Placental epithelial cell (primary cell): ENCODE results near the gene BBOF1. TPM values are rescaled to one million over a fixed set of nuclear protein-coding genes. Genes with fewer than 3 reads are reported as not detected.

Experiments used
- small RNA-seq: library from RNA; depleted of rRNA; stranded (forward); fragments of <200 nt; gene quantifications from one replicate; pipeline ENCODE3, GENCODE V24; 2012
- total RNA-seq: library from RNA; depleted of rRNA; stranded (reverse); fragments of >200 nt; gene quantifications from 2 replicates; pipeline ENCODE4 v1.2.3, GENCODE V29; 2012

BBOF1 gene, protein sequence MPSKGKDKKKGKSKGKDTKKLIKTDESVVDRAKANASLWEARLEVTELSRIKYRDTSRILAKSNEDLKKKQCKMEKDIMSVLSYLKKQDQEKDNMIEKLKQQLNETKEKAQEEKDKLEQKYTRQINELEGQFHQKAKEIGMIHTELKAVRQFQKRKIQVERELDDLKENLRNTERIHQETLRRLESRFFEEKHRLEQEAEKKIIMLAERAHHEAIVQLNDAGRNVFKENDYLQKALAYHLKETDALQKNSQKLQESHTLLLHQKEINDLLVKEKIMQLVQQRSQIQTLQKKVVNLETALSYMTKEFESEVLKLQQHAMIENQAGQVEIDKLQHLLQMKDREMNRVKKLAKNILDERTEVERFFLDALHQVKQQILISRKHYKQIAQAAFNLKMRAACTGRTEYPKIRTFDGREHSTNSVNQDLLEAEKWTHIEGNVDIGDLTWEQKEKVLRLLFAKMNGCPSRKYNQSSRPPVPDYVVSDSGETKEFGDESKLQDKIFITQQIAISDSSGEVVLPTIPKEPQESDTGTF
- total RNA-seq: 7.6 and 10.6 TPM in 2 replicates

DNA sequence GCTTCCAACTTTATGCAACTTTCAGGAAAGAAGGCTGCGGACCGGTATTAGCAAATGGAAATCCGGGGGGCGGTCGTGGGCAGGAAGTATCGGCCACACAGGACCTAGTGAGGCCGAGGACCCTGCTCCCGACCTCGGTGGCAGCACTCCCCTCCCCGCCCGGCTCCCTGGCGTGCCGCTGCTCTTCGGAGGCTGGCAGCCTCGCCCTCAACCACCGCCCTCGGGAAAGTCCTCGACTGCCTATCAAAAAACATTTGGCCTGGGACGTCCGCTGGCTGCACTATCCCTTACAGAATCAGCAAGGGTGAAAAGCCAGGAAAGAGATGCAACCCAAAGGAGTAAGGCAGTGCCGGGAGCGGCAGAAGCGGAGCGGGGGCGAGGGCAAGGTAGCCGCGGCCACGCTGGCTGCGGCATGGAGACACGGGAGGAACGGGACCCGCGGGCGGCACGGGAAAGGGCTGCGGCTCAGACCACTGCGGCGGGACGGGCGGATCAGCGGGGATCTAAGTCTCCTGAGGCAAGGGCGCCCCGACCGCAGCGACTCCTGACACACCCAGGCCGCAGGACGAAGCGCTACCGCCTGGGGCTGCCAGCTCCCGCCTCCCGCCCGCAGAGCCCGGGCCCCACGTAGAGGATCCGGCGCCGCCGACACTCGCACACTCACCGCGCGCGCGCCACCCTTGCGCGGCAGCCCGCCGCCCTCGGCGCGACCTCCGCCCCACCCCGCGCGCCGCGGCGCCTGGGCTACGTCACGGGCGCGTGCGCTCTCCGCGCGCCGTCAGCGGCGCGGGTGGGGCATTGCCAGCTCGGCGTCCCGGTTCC, at the start of gene BBOF1, which contains the start of gene ENTPD5:
Gene BBOF1 (plus strand): TSS at position 764 of the 822 bp plus-strand sequence. CDS start 130 bp downstream, outside the sequence.
Gene ENTPD5 (minus strand): TSS at position 703 of the 822 bp plus-strand sequence. CDS start 31,186 bp downstream, outside the sequence.

DNA sequence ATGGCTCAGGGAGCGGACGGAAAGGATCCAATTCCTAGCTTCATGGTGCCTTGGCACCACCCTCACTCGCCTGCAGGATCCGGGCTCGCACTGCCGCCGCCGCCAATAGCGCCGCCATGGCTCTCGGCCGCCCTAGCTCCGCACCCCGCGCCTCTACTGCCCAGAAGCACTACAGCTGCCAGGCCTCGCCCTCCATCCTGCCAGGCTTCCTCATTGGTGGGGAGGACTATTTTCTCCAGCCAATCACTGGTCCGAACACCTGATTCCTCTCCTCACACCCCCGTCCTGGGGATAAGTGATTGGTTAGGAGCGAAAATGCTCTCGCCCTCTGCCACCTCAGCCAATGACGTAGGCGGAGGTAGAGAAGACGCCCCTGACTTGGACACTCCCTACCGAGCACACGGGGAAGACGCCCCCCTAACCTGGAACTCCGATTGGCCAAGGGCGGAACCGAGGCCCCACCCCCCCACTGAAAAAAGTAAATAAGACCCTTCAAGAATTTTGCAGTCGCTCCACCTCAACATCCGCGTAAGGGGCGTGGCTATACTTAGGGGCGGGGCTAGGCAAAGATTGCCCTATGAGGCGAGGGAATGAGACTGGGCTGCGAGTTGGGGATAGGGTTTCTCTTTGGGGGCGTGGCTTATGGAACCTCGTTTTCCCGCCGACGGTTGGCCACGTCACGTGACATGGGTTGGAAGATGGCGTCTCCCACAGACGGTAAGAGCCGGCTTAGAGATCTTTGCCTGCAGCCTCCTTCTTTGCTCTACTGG, 65.3 kb downstream of the BBOF1 start, which contains the start of the genes ALDH6A1 and LIN52:
Gene ALDH6A1 (minus strand): TSS at position 177 of the 770 bp plus-strand sequence. CDS start 59 bp downstream, at position 118.
Gene LIN52 (plus strand): TSS at position 680 of the 770 bp plus-strand sequence. CDS start 19 bp downstream, at position 699.

Small RNA genes lying within 50 kb of the gene (small RNA-seq; reads per million reads assigned to genes)
- gene AC005480.2: not detected

Other genes with a start within 250 kb of the BBOF1 start
- 3.1 and 3.5 TPM in 2 replicates for gene PTGR2, start 167.5 kb upstream of the BBOF1 start, total RNA-seq
- 67.9 and 73.7 TPM in 2 replicates for gene ZNF410, start 132.5 kb upstream of the BBOF1 start, total RNA-seq
- 4.6 and 6.3 TPM in 2 replicates for gene FAM161B, start 69.3 kb upstream of the BBOF1 start, total RNA-seq
- gene COQ6, start 69.0 kb upstream of the BBOF1 start, total RNA-seq: 13.7 and 19.3 TPM in 2 replicates
- gene ENTPD5, start 61 bp upstream of the BBOF1 start, total RNA-seq: 10.6 and 11.0 TPM in 2 replicates
- gene ALDH6A1, start 65.1 kb downstream of the BBOF1 start, total RNA-seq: 16.5 and 17.7 TPM in 2 replicates
- gene LIN52, start 65.6 kb downstream of the BBOF1 start, total RNA-seq: 2.8 and 5.9 TPM in 2 replicates
- gene VSX2, start 220.1 kb downstream of the BBOF1 start, total RNA-seq: not detected in 2 replicates